Fibroblast of skin of left biceps (primary cell): ENCODE data around the gene YTHDF2.
A peak's percentile ranks its signal among the peaks of the same experiment; 100 is the strongest.
"Not testable (repeated sequence)": the region's sequence is repeated elsewhere in the genome, so short reads cannot be mapped to it uniquely, and the experiment has no call there.

Experiments used
- DNase-seq, 2 experiments: peaks; one replicate each; pipeline ENCODE4 v3.0.0-alpha.2; 2013; ENCODE audit warnings: low read depth in 2 of 2

YTHDF2 gene

DNA sequence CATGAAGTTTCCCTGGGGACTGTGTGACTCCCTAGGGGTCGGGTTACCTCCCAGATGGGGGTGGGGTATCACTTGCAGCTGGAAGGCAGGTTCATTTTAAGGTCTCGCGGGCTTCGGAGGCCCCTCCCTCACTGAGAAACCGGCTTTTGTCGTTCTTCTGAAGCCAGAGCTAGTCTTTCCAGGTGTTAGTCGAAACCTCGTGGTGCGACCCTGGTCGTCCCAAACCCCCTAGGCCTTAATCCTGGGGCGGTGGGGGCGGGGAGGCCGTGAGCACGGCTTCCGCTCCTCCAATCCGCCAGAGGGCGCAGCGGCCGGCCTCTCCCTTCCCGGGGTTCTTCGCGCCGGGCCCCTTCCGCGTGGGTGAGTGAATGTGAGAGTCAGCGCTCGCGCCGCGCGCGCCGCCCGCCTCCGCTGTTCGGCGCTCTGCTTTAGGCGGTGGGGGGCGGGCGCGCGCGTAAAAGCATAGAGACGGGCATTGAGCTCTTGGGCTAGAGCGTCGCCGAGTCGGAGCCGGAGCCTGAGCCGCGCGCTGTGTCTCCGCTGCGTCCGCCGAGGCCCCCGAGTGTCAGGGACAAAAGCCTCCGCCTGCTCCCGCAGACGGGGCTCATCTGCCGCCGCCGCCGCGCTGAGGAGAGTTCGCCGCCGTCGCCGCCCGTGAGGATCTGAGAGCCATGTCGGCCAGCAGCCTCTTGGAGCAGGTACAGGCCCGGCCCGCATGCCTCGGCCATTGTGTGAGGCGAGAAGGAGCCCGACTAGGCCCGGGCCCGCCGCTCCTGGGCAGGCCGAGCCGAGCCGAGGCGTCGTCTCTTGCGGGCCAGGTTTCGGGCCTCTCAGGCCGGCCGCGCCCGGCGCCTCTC is at the start of gene YTHDF2:
Gene YTHDF2, plus strand, starts transcription at position 491 of the 857 bp plus-strand sequence. Its CDS starts 181 bp downstream, at position 672.
- DNase-seq: peak; percentile 94 to 95

DNA sequence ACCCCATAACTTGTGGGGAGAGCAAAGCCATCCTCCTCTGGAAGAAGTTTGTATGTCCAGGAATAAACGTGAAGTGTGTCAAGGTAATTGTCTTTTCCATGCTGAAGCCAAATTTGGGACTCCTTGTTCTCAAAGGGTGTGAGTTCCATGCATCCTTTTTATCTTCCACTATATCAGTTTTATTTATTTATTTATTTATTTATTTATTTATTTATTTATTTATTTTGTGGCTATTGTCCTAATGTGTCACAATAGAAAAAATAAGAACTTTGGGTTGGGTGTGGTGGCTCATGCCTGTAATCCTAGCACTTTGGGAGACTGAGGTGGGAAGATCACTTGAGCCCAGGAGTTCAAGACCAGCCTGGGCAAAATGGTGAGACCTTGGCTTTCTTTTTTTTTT is 45.1 kb upstream of the YTHDF2 start:
- not testable (repeated sequence) for DNase-seq

DNA sequence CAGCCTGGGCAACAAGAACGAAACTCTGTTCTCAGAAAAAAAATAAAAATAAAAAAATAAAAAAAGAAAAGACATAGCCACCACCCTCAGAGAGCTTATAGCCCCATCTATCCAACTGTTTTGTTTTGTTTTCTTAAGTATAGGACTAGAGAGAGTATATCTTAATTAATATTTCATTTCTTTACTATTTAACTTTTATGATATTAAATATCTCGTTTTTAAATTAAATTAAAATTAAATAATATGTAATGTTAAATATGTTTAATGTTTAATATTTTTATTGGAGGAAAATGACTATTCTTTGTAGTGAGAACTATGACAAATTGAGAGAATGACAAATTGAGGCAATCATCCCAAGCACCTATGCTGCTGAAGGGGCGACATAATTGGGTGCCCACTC is 33.1 kb upstream of the YTHDF2 start:
- DNase-seq: no peak

DNA sequence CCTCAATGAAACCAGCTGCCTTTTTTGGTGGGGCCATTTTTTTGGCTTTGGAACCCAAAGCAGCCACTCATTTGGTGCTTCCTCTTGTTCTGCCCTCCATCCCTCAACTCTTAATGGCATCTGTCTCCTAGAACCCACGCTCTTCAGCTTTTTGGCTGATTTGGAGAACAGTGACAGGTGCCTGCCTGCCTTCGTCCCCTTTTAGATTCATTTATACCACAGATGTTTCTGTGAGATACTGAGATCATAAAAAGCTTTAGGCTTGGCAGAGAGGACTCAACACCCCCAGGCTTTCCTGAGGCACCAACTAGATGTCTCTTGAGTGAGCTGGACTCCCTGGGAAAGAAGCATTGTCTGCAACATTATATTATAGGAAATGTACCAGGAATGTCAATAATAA is 20.4 kb upstream of the YTHDF2 start:
- DNase-seq: no peak

DNA sequence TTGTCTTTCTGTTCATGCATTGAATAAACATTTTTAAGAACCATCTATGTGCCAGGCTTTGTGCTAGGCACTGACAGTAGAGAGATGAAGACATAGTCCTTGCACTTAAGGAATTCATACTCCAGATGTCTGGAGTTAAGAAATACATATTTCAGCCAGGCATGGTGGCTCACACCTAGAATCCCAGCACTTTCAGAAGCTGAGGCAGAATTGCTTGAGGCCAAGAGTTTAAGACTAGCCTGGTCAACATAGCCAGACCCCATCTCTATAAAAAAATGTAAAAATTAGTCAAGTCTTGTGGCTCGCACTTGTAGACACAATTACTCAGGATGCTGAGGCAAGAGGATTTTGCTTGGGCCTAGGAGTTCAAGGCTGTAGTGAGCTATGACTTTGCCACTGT is 18.6 kb upstream of the YTHDF2 start:
- DNase-seq: no peak

DNA sequence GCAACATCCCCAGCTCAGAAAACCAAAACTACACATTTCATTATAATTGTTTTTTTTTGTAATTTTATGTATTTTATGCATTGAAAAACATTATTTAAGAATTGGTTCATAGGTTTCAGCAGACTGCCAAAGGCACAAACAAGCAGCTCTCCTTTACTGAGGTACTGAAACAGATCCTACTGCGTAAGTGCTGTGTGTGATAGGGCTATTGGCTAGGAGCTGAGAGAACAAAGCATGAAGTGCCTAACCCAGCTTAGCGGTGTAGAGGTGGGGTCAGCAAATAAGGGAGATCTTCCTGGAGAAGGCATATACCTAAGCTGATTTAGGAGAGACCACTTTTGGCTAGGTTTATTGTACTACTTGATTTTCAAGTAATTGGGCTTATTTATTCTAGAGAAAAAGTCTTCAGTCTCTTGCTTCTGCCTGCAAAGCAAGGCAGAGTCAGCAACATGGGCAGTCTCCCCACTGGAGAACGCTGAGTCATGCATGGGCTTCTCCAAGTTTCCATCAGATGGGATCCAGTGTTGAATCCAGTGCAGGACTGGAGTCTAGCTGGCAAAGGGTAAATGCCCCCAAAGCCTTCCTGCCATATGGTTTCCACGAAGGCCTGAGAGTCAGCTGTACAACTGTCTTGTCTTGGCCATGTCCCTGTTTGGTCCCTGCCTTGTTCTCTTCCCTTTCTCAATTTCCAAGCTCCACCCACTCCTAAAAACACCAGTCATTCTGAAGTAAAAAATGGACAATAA is 18.0 kb upstream of the YTHDF2 start:
- DNase-seq: no peak

DNA sequence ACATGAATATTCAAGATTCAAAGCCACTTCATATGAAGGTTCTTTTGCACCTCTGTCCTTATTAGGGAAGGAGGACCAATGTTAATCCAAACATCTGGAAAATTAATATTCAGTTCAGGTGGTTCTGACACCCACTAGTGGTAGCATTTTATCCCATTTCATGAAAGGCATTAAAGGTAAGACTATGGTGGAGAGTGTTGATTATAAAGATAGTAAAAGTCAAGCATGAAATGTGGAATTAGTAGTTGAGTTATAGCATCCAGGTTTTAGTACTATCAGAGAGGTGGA is 17.5 kb upstream of the YTHDF2 start:
- DNase-seq: no peak

DNA sequence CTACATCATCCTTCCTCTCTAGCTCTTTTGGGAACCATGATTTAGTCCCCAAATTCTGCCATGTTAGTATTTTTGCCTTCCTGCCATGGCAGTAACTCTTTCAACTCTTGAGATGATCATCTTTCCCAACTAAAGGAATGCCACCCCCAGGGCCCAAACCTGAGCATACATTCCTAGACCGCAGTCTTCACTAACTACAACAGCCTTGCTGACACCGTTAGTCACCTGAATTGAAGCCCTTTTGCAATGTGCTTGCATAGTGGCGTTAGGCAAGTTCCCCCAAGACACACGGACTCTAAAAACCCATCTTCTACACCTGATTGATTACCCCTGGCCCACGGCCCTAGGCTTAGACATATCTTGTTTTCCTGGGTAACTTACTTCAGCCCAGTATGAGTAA is 16.4 kb upstream of the YTHDF2 start:
- DNase-seq: no peak

DNA sequence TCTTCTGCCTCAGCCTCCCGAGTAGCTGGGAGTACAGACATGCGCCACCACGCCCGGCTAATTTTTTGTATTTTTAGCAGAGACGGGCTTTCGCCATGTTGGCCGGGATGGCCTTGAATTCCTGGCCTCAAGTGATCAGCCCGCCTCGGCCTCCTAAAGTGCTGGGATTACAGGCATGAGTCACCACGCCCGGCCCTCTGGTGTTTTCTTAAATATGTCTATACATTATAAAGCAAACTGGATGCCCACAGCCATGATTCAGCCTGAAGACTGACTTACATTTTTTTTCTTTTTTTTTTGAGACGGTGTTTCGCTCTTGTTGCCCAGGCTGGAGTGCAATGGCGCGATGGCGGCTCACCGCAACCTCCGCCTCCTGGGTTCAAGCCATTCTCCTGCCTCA is 14.8 kb upstream of the YTHDF2 start:
- DNase-seq: not testable (repeated sequence)

DNA sequence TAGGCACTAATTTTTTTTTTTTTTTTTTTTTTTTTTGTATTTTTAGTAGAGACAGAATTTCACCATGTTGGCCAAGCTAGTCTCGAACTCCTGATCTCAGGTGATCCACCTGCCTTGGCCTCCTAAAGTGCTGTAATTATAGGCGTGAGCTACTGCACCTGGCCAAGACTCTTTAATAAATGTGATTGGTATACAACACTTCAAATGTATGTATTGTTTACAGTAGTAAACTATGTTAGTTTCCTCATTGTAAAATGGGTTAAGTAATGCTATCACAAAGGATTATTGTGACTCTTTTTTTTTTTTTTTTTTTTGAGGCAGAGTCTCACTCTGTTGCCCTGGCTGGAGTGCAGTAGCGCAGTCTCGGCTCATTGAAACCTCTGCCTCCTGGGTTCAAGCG is 11.4 kb upstream of the YTHDF2 start:
- not testable (repeated sequence) for DNase-seq

DNA sequence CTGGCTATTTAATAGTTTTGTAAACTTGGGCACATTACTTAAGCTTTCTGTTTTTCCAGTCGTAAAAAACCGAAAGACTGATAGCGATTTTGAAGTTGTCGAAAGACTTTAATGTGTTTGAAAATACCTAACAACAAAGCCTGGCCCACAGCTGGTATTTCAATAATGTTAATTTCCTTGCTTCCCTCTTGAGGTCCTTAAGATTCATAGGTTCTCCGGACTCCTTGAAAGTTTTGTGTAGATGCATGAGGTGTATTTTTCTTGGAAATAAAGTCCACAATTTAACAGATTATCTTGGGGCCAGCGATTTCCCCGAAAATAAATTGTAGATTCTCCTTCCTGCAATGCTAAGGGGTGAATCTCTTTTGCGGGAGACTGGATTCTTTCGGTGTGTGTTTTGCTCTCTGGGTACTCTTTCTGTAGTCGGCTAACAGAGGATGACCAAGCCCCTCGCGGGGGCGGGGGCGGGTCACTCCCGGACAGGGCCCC is 735 bp upstream of the YTHDF2 start:
- no peak for DNase-seq

DNA sequence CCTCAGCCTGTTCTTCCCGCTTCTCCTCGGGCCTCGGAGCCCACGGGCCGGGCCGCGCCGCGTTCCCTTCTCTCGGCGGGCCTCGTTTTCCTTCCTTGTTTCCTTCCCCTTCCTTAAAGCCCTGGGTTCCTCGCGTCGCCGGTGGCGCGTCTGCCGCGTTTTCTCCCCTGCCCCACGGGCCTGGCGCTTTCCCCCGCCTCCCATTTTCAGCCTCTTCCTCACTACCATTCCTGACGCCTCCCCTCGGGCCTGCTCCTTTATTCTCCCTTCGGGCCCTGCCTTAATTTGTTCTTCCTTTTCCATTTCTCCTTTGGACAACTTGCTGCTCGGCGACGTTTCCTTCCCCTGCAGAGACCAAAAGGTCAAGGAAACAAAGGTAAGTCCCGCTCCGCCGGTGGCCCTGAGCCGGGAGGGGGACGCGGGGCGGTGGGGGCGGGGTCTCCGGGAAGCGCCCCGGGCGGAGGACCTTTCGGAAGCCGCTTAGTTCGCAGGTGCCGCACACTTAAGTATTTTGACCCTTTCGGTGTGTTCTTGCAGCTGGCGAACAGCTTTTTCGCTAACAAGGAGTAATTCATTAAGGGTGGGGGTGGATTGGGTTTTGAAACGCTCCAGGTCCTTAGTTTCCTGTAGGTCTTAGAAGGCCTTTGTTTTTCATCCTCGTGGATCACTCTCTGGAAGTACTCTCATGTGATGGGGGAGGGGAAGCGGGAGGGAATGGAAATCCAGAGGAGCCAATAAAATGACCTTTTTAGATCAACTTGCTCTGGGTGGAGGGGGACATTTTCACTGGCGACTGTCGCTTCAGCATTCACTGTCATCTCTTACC is 780 bp downstream of the YTHDF2 start:
- DNase-seq: no peak

DNA sequence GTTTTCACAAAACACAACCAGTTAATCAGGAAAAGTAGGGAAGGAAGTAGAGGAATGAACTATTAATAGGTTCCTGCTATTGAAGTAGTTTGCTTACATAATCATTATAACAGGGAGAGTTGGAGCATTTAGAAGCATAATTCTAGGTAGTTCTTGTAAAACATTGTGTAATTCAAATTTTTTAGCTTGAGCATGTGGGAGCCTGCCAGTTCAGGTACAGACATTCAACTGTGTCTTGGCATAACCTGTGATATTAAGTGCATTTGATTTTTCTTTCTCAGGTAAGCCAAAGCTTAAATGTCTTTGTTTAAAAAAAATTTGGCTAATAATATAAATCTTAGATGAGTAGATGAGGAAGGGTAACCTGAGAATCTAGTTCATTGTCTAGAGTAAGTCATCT is 3.4 kb downstream of the YTHDF2 start:
- no peak for DNase-seq

DNA sequence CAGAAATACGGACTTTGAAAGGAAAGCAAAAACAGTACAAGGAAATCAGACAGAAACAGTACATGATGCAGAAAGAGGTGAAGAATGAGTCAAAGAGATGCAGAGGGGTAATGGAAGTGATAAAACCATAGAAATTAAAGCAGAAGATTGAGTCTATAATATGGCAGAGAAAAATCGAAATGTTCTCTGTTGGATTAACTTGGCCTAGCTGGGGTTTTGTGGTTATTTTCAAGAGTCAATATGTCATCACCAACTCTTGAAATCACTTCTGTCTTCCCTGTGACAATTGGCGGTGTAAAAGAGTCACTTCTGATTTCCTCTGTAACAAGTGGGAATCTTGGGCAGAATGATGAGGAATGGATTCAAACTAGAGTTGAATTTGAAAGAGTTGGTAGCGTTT is 7.4 kb downstream of the YTHDF2 start:
- no peak for DNase-seq

DNA sequence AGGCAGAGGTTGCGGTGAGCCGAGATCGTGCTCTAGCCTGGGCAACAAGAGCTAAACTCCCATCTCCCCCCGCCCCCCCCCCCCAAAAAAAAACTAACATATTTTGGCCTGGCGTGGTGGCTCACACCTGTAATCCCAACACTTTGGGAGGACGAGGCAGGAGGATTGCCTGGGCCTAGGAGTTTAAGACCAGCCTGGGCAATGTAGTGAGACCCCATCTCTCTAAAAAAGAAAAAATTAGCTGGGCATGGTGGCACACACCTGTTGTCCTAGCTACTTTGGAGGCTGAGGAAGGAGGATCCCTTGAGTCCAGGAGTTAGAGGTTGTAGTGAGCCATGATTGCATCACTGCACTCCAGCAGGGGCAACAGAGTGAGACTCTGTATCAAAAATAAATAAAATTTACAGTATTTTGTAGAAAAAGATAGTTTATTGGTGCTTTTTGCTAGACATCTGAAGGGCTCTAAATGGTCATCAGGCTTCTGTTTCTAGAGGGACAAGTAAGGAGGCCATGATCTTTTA is 9.0 kb downstream of the YTHDF2 start:
- DNase-seq: no peak

DNA sequence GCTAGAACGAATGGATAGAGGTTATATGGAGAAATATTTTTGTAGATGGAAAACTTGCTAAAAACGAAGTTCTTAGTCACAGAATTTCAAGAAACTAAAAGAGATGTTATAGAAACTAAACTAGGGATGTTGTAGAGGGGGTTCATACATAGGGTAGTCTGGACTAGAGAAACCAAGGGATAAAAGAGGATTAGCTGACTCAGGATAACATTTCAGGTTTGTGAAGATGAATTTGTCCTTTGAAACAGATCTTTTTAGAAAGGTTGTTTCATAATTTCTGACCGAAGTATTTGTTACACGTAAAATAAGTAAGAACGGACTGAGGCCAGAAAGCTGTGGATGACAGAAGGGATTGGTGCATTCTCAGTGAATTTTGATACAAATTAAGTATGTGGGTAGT is 13.6 kb downstream of the YTHDF2 start:
- no peak for DNase-seq

DNA sequence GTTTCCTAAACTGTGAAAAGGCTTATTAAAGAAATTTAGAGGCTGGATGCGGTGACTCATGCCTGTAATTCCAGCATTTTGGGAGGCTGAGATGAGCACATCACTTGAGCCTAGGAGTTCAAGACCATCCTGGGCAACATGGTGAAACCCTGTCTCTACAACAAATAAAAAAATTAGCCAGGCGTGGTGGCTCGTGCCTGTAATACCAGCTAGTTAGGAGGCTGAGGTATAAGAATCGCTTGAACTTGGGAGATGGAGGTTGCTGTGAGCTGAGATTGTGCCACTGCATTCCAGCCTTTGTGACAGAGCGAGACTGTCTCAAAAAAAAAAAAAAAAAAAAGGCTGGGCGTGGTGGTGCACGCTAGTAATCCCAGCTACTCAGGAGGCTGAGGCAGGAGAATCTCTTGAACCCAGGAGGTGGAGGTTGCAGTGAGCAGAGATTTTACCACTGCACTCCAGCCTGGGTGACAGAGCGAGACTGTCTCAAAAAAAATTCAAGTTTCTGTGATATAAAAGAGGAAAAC is 14.1 kb downstream of the YTHDF2 start:
- not testable (repeated sequence) for DNase-seq

DNA sequence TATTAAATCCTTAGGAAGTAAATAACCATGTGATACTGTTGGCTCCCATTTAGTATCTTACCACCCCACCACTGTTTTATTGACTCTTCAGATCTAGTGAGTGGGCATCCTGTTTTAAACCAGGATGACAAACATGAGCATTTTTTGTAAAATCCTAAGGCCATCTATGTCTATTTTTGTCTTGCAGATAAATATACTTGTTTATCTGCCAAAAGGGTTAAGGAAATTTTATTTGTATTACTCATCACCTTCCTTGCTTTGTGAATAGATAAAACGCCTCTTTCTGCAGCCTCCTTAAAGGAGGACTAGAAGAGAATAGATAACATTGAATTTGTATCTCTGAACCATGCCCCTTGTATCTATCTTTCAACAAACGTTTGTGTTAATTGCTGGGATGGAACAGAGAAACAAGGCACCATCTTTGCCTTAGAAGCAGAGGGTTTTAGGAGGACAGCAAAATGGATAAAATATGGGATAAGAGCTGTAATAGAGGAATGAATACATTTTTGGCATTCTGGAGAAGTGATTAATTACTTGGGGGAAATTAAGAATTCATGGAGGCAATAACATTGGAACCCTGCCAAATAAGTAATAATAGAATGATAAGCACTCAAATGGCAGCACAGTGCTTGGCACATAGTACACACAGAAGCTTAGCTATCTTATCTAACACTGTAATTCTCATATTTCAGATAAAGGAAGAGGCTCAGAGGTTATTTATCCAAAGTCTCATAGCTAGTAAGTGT is 14.7 kb downstream of the YTHDF2 start:
- peak in 1 of 2 experiments; percentile 30 for DNase-seq

DNA sequence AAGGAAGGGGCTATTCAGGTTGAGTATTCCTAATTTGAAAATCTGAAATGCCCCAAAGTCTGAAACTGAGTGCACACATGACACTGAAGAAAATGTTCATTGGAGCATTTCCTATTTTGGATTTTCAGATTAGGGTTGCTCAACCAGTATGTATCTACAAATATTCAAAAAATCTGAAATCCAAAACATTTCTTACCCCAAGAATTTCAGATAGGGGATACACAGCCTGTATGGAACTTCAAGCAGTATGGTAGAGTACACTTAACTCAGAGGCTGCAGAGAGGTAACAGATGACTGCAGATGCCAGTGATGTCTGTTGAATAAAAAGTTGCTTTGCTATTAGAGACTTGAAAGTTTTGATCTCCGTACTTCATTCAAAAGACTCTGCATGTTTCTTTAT is 19.0 kb downstream of the YTHDF2 start:
- no peak for DNase-seq

DNA sequence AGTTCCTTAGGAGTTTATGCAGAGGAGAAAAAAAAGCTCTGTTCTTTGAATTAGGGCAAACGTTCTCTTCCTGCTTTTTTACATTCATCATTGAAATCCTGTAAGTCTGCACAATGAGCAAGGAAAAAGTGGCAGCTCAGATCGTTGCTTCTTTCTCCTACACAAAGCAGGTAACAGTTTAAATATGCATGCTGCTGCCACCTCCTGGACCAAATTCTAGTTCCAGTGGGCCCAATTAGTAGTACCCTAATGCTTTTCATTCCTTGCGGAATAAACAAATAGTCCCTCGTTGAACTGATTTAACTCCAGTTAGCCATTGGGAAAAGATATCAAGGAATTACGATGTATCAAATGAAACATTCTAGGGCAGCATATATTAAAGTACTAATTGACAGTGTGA is 20.1 kb downstream of the YTHDF2 start:
- DNase-seq: no peak

DNA sequence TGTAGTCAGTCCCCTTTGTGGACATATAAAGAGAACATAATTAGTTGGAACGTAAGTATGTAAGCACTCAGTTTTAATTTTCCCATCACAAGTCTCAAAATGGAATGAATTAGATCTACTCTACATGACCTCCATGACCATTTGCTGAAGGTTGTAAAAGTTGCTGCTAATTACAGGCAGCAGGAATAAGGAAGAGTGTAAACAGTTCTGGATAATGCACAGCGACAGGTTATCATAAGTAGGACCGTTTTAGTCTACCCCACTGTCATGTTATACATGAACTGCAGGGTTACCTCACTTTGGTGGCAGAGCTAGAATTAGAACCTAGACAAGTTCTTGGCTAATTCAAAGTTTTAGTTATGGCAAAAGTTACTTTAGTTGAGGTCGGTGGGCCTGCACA is 21.7 kb downstream of the YTHDF2 start:
- DNase-seq: no peak
